Prostate gland (tissue), 2 donors: ENCODE data around the gene CELF4. TPM values are rescaled to one million over a fixed set of nuclear protein-coding genes. Genes with fewer than 3 reads are reported as not detected.

Experiments
- DNase-seq: peaks from one replicate; pipeline ENCODE4 v3.0.0-alpha.2; 2019; ENCODE audit warnings: low spot score
- H3K27ac ChIP-seq, 2 donors: fragments of 200-600 bp; sonication (generic); 2 replicates each; pipeline ENCODE4 v1.5.1; 2017 to 2019
- H3K27me3 ChIP-seq: fragments of 200-600 bp; sonication (generic); replicated peaks from 2 replicates; pipeline ENCODE4 v1.5.1; 2019; ENCODE audit not compliant: insufficient read depth
- H3K36me3 ChIP-seq, 2 donors: fragments of 200-600 bp; sonication (generic); 1 replicate in 1 of 2; 2 replicates in 1 of 2; pipeline versions ENCODE4 v1.5.1 to v1.8.1; 2017 to 2019
- H3K4me1 ChIP-seq: fragments of 200-600 bp; sonication (generic); replicated peaks from 2 replicates; pipeline ENCODE4 v1.5.1; 2019
- H3K4me3 ChIP-seq, 2 donors: fragments of 200-600 bp; sonication (generic); 2 replicates each; pipeline ENCODE4 v1.5.1; 2017 to 2019
- H3K9me3 ChIP-seq: fragments of 200-600 bp; sonication (generic); 2 replicates; pipeline ENCODE4 v1.5.1; 2017
- POLR2A ChIP-seq: fragments of 450-650 bp; IDR thresholded peaks from one replicate; pipeline ENCODE4 v1.6.1; 2016; ENCODE audit warnings: antibody characterized with exemption, mild to moderate bottlenecking
- POLR2AphosphoS5 ChIP-seq: sonication (generic); formaldehyde crosslinking; IDR thresholded peaks from one replicate; pipeline ENCODE4 v1.6.1; 2017; ENCODE audit warnings: antibody characterized with exemption
- WGBS: methylation state at CpG from one replicate; pipeline ENCODE4 v1.1.5; 2018; 5-methylcytosine and 5-hydroxymethylcytosine counted together
- intact Hi-C: fragments of 100-400 bp; cut with DNase I; formaldehyde crosslinking; loops from one replicate; pipeline ENCODE4 v1.14.2; 2022
- total RNA-seq, 2 donors: library from RNA; depleted of rRNA; stranded (reverse); fragments of >200 nt; gene quantifications; one replicate each; pipeline ENCODE4 v1.1.0, GENCODE V29; 2016
- TF ChIP-seq, protein P1 (sequence below), 4 experiments: fragments of 200-600 bp in 2 of 4; fragments of 450-650 bp in 2 of 4; sonication (generic) in 2 of 4; IDR thresholded peaks; 1 replicate in 3 of 4; 2 replicates in 1 of 4; pipeline ENCODE4 v1.5.1; 2016 to 2019; ENCODE audit warnings: antibody characterized with exemption in 4 of 4, mild to moderate bottlenecking in 2 of 4, moderate library complexity in 2 of 4

The CELF4 gene
- total RNA-seq, 2 donors from 2014 or later = 7.8 to 8.5 TPM

DNA sequence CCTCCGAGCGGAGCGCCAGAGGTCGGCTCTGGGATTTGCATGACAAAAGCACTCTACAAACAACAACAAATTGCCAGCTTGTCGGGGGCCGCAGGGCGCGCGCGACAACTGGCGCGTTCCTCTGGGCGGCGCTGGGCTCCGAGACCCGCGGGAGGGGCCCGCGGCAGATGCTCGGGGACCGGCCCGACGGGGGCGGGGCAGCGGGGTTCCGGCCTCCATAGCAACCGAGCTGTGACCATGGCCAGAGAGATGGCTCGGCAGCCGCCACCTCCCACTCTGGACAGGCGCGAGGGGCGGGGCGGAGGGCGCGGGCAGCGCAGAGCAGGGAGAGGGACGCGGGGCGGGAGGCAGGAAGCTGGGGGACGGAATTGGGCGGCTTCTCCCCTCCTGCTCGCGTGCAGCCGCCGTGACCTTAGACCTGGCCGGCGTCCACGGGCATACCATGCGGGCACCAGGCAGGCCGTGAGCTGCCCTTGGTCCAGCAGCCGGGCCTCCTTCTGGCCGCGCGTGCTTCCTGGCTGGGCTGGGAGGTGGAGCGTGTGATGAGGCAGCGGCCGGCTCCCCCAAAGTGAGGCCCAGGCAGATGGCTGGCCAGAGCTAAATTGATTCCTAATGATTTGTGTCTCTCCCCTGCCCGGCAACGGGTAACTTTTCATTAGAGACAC, 171.5 kb downstream of the CELF4 start:
- H3K27me3 ChIP-seq = no peaks in the 10 kb centered on the region
- no peak for TF ChIP-seq POLR2AphosphoS5
- TF ChIP-seq, protein P1, sequence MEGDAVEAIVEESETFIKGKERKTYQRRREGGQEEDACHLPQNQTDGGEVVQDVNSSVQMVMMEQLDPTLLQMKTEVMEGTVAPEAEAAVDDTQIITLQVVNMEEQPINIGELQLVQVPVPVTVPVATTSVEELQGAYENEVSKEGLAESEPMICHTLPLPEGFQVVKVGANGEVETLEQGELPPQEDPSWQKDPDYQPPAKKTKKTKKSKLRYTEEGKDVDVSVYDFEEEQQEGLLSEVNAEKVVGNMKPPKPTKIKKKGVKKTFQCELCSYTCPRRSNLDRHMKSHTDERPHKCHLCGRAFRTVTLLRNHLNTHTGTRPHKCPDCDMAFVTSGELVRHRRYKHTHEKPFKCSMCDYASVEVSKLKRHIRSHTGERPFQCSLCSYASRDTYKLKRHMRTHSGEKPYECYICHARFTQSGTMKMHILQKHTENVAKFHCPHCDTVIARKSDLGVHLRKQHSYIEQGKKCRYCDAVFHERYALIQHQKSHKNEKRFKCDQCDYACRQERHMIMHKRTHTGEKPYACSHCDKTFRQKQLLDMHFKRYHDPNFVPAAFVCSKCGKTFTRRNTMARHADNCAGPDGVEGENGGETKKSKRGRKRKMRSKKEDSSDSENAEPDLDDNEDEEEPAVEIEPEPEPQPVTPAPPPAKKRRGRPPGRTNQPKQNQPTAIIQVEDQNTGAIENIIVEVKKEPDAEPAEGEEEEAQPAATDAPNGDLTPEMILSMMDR (IDR thresholded peaks at IDR 0.05) = no peak
- no peak for TF ChIP-seq POLR2A
- no peaks in the 10 kb centered on the region for H3K36me3 ChIP-seq
- no peak overlapping the region for H3K27ac ChIP-seq
- intact Hi-C loops = no loop called here
- H3K4me3 ChIP-seq = peak overlapping the region; percentile 18 to 32
- no peaks in the 10 kb centered on the region for H3K4me1 ChIP-seq
- under 1% methylated on average over 48 of the region's 59 CpGs for WGBS
- no peaks in the 10 kb centered on the region for H3K9me3 ChIP-seq
- DNase-seq = no peak

DNA sequence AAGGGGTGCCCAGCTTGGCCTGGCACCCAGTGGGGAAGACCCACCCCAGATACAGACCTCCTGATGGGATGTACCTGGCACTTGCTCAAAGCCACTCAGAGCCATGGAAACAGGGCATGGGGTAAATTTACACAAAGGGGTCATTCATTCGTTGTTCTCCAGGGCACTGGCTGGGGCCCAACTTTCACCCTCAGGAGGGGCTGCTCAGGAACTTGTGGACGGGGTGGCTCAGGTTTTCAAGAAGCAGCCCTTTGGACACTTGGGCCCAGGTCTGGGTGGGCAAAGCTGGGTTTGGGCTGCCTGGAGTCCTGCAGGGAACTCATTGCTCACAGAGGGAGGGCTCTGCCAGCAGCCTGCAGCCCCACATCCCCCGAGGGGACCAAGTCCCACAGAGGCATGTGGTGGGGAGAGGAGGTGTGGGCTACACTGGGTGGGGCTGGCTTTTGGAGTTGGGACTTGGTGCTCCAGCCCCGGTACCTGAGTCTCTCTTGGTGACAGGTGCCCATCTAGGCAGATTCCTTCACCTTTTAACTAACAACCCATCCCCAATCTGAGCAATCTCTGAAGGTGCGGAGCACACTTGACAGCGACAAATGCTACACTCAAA, 172.3 kb downstream of the CELF4 start:
- no peak overlapping the region for H3K4me3 ChIP-seq
- no peaks in the 10 kb centered on the region for H3K36me3 ChIP-seq
- intact Hi-C loops = no loop called here
- no peaks in the 10 kb centered on the region for H3K27me3 ChIP-seq
- H3K9me3 ChIP-seq = no peaks in the 10 kb centered on the region
- H3K4me1 ChIP-seq = no peaks in the 10 kb centered on the region
- H3K27ac ChIP-seq = no peak overlapping the region
- 29% methylated on average over 6 of the region's 6 CpGs for WGBS
- no peak for DNase-seq
- TF ChIP-seq POLR2AphosphoS5 (no peak), POLR2A (no peak)
- TF ChIP-seq, protein P1 (IDR thresholded peaks at IDR 0.05) = no peak

DNA sequence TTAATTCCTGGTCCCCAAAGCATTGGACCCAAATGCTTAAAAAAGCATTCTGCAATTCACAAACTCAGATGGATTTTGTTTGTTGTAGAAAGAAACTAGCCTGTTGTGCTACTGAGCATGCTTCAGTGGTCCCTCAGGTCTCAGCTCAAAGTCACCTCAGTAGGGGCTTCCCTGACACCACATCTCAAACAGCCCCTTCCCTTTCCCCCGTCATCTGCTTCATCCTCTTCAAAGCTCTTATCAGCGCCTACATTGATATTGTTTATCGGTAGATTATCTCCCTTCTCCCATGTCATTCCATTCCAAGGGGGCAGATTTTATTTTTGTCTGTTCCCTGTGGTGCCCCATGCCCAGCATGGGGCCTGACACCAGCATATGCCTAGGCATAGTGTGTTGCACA, 172.9 kb downstream of the CELF4 start:
- Histone ChIP-seq H3K4me1 (no peaks in the 10 kb centered on the region), H3K9me3 (no peaks in the 10 kb centered on the region), H3K27ac (no peak overlapping the region), H3K36me3 (no peaks in the 10 kb centered on the region), H3K27me3 (no peaks in the 10 kb centered on the region), H3K4me3 (no peak overlapping the region)
- TF ChIP-seq, protein P1 (IDR thresholded peaks at IDR 0.05) = no peak
- TF ChIP-seq POLR2AphosphoS5 (no peak), POLR2A (no peak)
- DNase-seq = no peak
- intact Hi-C loops = no loop called here
- WGBS = 85% methylated on average over 3 of the region's 3 CpGs

DNA sequence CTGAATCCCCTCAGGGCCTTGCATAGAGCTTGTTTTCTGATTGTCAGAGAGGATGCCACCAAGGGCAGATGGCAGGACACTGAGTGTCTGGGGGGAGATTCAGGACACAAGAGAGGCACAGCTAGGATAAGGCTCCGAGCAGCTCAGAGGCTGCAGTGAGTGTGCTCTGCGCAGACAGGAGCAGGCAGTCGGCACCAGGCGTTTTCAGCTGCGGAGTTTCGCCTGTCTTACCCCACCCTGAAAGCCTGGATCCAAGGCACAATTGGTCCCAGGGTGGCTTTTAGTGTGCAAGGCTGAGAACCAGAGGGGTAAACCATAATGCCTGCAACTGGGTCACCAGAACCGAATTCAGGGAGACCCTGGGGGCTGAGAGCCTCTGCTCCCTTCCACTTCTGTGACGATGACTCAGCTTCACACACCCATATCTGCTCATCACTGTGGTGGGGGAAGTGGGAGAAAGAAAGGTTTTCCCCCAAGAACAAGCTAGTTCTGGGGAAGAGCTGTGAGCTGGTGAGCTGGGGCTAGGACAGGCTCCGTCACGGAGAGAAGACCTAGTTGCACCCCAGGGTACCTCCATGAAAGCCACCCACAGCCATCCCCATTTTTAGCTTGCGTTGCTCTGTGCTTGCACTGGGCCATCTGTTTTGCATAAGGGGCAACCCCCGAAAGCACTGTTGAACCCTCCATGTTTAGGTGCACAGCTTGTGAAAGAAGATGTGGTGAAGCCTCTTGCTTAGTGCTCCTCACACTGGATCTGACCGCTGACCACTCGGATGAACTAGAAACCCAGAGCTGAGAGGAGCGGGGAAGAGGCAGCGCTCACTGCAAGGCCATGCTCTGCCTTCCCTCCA, 173.7 kb downstream of the CELF4 start:
- no peak overlapping the region for H3K4me3 ChIP-seq
- no peak overlapping the region for H3K27ac ChIP-seq
- no peaks in the 10 kb centered on the region for H3K4me1 ChIP-seq
- WGBS = 93% methylated on average over 16 of the region's 16 CpGs
- intact Hi-C loops = no loop called here
- TF ChIP-seq POLR2A (no peak), POLR2AphosphoS5 (no peak)
- TF ChIP-seq, protein P1 (IDR thresholded peaks at IDR 0.05) = no peak
- H3K36me3 ChIP-seq = no peaks in the 10 kb centered on the region
- H3K9me3 ChIP-seq = no peaks in the 10 kb centered on the region
- no peak for DNase-seq
- no peaks in the 10 kb centered on the region for H3K27me3 ChIP-seq
